HEK293 (cell line): ENCODE measurements around the gene CATSPER3.

Experiments used
- HOXA7 ChIP-seq: sonication (generic); formaldehyde crosslinking; IDR thresholded peaks from 2 replicates; pipeline ENCODE4 v1.8.1; 2022; ENCODE audit warnings: missing genetic modification reagents, borderline replicate concordance
- ZNF10 ChIP-seq: fragments of 450-650 bp; formaldehyde crosslinking; IDR thresholded peaks from 2 replicates; pipeline ENCODE4 v1.5.1; 2017; ENCODE audit warnings: missing biosample characterization, missing genetic modification characterization
- ZNF169 ChIP-seq: fragments of 450-650 bp; formaldehyde crosslinking; IDR thresholded peaks from 2 replicates; pipeline ENCODE4 v1.5.1; 2016; ENCODE audit warnings: missing biosample characterization, missing genetic modification characterization
- ZNF416 ChIP-seq: fragments of 450-650 bp; formaldehyde crosslinking; IDR thresholded peaks from 2 replicates; pipeline ENCODE4 v1.5.1; 2016; ENCODE audit warnings: missing biosample characterization, missing genetic modification characterization
- ZNF600 ChIP-seq: fragments of 450-650 bp; formaldehyde crosslinking; IDR thresholded peaks from 2 replicates; pipeline ENCODE4 v1.5.1; 2016; ENCODE audit warnings: missing biosample characterization, missing genetic modification characterization
- TF ChIP-seq, protein P1 (sequence below): fragments of 450-650 bp; formaldehyde crosslinking; IDR thresholded peaks from 2 replicates; pipeline ENCODE4 v1.5.1; 2016; ENCODE audit warnings: missing biosample characterization, missing genetic modification characterization

DNA sequence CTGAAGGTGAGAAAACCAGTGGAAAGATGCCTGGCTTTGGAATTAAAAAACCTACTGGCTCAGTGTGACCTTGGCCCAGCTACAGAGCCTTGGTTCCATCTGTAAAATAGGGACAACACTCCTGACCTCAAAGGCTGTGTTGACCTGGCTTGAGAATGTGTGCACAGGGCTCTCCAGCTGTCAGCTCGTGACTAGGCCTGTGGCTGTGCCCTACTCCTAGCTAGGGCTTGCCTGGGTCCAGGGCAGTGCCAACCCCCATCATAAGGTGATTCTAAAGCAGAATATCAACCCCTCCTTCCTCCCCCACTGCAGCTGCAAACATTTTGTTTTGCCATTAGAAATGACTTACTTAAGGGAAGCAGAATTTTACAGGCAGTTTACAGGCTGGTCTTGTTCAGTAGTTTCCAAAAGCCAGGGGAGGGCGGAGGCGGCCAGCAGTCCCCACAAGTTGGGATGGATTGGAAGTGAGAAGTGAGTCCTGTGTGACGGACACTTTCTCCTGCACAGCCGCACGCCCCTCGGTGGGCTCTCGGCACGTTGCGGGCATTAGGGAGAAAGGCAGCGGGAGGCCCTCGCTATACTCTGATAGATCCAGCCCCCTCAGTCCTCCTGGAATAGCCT, 59.0 kb downstream of the CATSPER3 start:
- TF ChIP-seq ZNF416 (tag by site-specific recombination) (no peak), ZNF10 (tag by site-specific recombination) (no peak), ZNF169 (tag by site-specific recombination) (no peak), HOXA7 (CRISPR knock-in tag) (no peak), ZNF600 (tag by site-specific recombination) (no peak)
- TF ChIP-seq, protein P1, sequence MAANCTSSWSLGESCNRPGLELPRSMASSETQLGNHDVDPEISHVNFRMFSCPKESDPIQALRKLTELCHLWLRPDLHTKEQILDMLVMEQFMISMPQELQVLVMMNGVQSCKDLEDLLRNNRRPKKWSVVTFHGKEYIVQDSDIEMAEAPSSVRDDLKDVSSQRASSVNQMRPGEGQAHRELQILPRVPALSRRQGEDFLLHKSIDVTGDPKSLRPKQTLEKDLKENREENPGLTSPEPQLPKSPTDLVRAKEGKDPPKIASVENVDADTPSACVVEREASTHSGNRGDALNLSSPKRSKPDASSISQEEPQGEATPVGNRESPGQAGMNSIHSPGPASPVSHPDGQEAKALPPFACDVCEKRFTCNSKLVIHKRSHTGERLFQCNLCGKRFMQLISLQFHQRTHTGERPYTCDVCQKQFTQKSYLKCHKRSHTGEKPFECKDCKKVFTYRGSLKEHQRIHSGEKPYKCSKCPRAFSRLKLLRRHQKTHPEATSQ (tag by site-specific recombination): no peak
